Raji (cell line): ENCODE results near the gene CPEB1.

Experiments
- POLR2A ChIP-seq: IDR thresholded peaks from 2 replicates; pipeline ENCODE4 v1.6.1; 2011; ENCODE audit warnings: low read depth, low read length, control low read depth; ENCODE audit not compliant: insufficient read depth

The CPEB1 gene

DNA sequence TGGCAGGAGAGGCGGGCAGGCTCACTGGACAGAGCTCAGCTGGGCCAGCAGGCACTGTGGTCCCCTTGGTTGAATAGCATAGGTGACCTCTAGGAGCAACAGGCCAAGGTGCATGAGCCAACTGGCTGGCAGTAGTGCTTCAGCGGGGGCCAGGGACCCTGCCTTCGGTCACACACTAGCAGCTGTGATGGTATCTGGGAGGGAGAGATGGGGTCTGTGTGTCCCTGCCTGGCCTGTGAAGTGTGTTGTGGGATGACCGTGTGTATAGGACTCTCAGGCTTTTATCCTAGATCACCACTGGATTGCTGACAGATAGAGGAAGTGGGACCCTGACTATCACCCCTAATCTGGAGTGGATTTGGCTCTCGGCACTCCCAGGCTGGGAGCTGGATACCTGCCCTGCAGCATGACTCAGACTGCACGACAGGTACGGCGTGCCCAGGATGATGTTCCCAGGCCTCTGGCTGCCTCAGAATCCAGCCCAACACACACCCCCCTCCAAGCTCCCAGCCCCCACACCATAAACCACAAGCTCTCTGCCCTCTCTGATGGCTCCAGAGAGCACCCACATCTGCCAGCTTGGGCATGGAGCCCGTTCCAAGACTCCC is 114.7 kb downstream of the CPEB1 start:
- no peak for TF ChIP-seq POLR2A

DNA sequence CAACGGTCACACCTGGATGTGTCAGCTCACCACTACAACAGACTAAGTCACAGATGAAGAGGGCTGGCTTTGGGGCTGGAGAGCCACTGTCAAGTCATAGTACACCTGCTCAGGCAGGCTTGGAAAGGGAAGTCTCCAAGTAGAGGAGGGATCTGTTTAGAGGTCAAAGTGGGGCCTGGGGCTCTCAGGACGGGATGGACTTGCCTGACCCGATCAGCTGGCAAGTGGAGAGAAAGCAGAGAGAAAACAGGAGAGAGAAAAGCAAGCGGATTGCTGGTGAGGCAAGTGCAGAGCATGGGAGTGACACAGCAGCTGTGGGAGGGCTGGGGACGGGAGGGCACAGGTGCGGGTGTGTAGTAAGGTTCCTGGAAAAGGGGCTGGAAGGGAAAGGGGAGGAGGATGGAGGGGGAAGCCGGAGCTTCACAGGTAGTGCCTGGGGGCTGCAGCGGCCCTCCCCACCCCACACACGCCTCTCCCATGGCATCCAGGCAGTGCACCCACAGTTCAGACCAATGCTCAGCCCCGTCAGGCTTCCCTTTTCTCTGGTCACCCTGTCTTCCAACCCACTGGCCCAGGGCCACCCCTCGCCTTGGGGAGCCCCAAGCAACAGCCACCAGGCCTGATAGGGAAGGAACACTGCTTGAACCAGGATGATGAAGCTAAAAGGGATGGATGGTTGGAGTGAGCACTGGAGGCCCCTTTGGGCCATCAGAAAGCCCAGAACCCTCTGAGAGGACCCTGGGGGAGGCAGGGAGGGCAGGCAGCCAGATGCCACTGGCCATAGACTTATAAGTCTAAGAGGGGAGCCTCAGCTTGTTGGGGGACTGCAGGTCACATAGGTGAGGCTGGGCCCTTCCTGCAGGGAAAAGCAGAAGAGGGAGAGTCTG is 115.4 kb downstream of the CPEB1 start:
- no peak for TF ChIP-seq POLR2A

DNA sequence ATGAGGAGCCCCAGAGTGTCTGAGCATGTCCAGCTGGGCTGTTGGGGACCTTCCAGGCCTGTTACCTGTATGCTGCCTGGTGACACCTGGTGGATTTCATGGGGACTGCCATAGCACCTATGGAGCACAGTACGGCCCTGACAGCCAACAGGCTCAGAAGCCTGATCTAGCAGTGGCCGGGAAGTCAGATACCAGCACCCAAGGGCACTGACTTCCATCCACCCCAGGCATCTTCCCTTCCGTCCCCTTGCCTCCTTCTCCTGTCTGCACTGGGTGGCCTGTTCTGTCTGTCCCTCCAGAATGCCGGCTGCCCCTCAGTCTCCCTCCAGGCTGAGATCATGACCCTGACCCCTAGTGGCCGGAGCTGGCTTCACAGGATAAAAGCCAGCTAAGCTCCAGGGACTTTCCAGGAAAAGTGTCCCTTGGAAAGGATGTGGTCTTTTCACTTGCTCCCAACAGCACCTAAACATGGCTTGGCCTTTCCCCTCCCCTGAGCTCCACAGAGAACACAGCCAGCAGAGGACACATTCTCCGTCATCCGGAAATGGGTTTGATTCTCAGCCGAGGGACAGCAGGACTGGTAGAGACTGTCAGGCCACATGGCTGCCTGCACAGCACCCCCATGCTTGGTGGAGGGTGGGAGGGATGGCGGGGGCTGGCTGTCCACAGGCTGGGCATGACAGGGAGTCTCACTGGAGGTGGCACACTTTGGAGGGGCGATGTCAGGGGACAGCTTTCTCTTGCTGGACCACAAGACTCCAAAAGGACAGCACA is 116.4 kb downstream of the CPEB1 start:
- no peak for TF ChIP-seq POLR2A

DNA sequence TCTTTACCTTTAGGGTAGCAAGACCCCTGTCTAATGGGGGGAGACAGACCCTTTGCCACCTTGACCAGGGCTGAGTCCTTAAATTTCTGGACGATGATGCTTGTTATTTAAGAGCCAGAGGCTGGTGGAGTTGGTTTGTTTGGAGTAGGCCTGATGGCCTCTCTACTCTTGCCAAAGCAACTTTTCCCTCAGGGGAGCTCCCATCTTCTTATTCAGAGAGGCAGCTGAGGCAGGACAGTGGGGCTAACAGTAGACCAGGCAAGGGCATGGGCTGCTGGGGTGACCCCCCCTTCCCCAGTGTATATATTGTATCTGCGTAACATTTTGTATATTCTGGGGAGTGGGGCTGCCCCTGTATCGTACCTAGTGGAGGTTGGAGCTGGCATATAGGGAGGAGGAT is 117.2 kb downstream of the CPEB1 start:
- TF ChIP-seq POLR2A, result no peak
